ENCODE data around the gene SLC19A2.

- TF ChIP-seq CTCF (IDR thresholded peaks at IDR 0.05) (no peak), POLR2A (IDR thresholded peaks at IDR 0.05) (no peak)
Observed at GRCh38 chr1:169497317-169497716, 11.6 kb upstream of the SLC19A2 start.
